Spleen (tissue), 11 donors: Measurements from ENCODE around the gene CD320. TPM values are rescaled to one million over a fixed set of nuclear protein-coding genes. Genes with fewer than 3 reads are reported as not detected.

Source experiments
- DNase-seq: peaks from one replicate; pipeline ENCODE4 v3.0.0-alpha.2; 2020
- H3K27ac ChIP-seq, 8 donors: fragments of 200-600 bp; sonication (generic) in 7 of 8; 1 replicate in 4 of 8; 2 replicates in 4 of 8; pipeline versions ENCODE4 v1.5.0 to v1.8.0; 2016 to 2021; ENCODE audit warnings: inconsistent platforms in 4 of 8, mild to moderate bottlenecking in 4 of 8, moderate library complexity in 1 of 8
- H3K27me3 ChIP-seq, 7 donors: fragments of 200-600 bp; sonication (generic) in 6 of 7; replicated peaks in 1 of 7; 1 replicate in 4 of 7; 2 replicates in 3 of 7; pipeline versions ENCODE4 v1.5.0 to v1.8.0; 2016 to 2021; ENCODE audit warnings: inconsistent platforms in 3 of 7, mild to moderate bottlenecking in 1 of 7
- H3K36me3 ChIP-seq, 6 donors: fragments of 200-600 bp; sonication (generic) in 5 of 6; 1 replicate in 4 of 6; 2 replicates in 2 of 6; pipeline versions ENCODE4 v1.5.0 to v1.8.0; 2016 to 2021; ENCODE audit warnings: inconsistent platforms in 2 of 6
- H3K4me1 ChIP-seq, 6 donors: fragments of 200-600 bp; sonication (generic) in 5 of 6; 1 replicate in 3 of 6; 2 replicates in 3 of 6; pipeline versions ENCODE4 v1.5.0 to v1.8.0; 2016 to 2021; ENCODE audit warnings: inconsistent platforms in 3 of 6
- H3K4me3 ChIP-seq, 8 donors: fragments of 200-600 bp; sonication (generic) in 7 of 8; 1 replicate in 4 of 8; 2 replicates in 4 of 8; pipeline versions ENCODE4 v1.5.0 to v1.8.0; 2016 to 2021; ENCODE audit warnings: inconsistent platforms in 4 of 8, mild to moderate bottlenecking in 4 of 8, moderate library complexity in 2 of 8
- H3K9me3 ChIP-seq, 8 donors: fragments of 200-600 bp; sonication (generic) in 7 of 8; 1 replicate in 4 of 8; 2 replicates in 4 of 8; pipeline versions ENCODE4 v1.5.0 to v1.8.0; 2016 to 2021; ENCODE audit warnings: inconsistent platforms in 4 of 8
- CTCF ChIP-seq, 11 experiments: fragments of 200-600 bp in 7 of 11; fragments of 450-650 bp in 4 of 11; sonication (generic) in 4 of 11; IDR thresholded peaks in 8 of 11; conservative IDR thresholded peaks in 3 of 11; 1 replicate in 7 of 11; 2 replicates in 4 of 11; pipeline versions ENCODE4 v1.4.0 to v1.8.0; 2016 to 2021; ENCODE audit warnings: antibody characterized with exemption in 11 of 11, inconsistent platforms in 4 of 11, mild to moderate bottlenecking in 1 of 11
- POLR2A ChIP-seq, 3 donors: fragments of 450-650 bp; IDR thresholded peaks; one replicate each; pipeline ENCODE4 v1.5.1; 2017; ENCODE audit warnings: antibody characterized with exemption in 3 of 3, mild to moderate bottlenecking in 1 of 3
- POLR2AphosphoS5 ChIP-seq, 3 donors: sonication (generic); formaldehyde crosslinking; IDR thresholded peaks; one replicate each; pipeline ENCODE4 v1.5.1; 2017; ENCODE audit warnings: antibody characterized with exemption in 3 of 3
- WGBS, 5 donors: extraction: QIAGEN DNeasy Blood & Tissue Kit in 3 of 5; methylation state at CpG; one replicate each; pipeline versions ENCODE4 v1.1.5 to v1.1.7; 2013 to 2018; 5-methylcytosine and 5-hydroxymethylcytosine counted together
- intact Hi-C: fragments of 100-400 bp; cut with DNase I; formaldehyde crosslinking; loops from one replicate; pipeline ENCODE4 v1.15.0; 2023; ENCODE audit warnings: low total_unique reads
- polyA plus RNA-seq, 3 donors: library from polyadenylated mRNA; stranded (reverse); fragments of 200-250 nt; gene quantifications; one replicate each; pipeline ENCODE4 v1.2.1, GENCODE V29; 2013
- total RNA-seq, 7 donors: library from RNA; depleted of rRNA in 3 of 7; stranded (reverse); fragments of >200 nt in 3 of 7; fragmentation: NEBNext Ultra II Directional in 4 of 7; extraction: Animal tissue kit (Norgen Biotek cat#: 25700) in 4 of 7; gene quantifications; one replicate each; pipeline versions ENCODE4 v1.1.0 to v1.2.1, GENCODE V29; 2016 to 2021
- donor health status: healthy with polysubstance abuse.
- donor health status: DM: no; HTN: no; CAD: no; lungs with moderate emphysema.
- donor health status: DM: no; HTN: no; CAD: no.
- donor health status: Bipolar disorder and iron deficiency.
- donor health status: healthy.
- donor health status: DM: no; HTN: no; CAD: no.
- donor health status: DM: yes; HTN: yes; CAD: no.

The CD320 gene
- total and polyA plus RNA-seq, 10 donors, result 26.6 to 131 (median 43.2) TPM

- peaks cover 0 to 72% (median 29%) of the 10 kb centered on the region in 6 donors for H3K36me3 ChIP-seq
- peak; percentile 95 for DNase-seq
- H3K9me3 ChIP-seq, result no peaks in the 10 kb centered on the region
- intact Hi-C loops, result loop anchor here (2.0 to 5.0 kb wide), 2 partner anchors 94 to 306 kb away; no protein-coding TSS in a partner anchor
- H3K4me1 ChIP-seq, result peaks cover 0 to 13% (median 6%) of the 10 kb centered on the region in 6 donors
- 28 to 38% (median 34%) methylated on average over 10 to 13 of the region's 13 CpGs for WGBS, 5 donors
- H3K27ac ChIP-seq, result no peak overlapping the region
- H3K4me3 ChIP-seq, result no peak overlapping the region
- no peak for TF ChIP-seq POLR2A (IDR thresholded peaks at IDR 0.05)
- peak; percentile 36 to 57 (median 56) for TF ChIP-seq POLR2AphosphoS5 (IDR thresholded peaks at IDR 0.05)
- TF ChIP-seq CTCF (IDR thresholded peaks at IDR 0.05 in 8 of 11, conservative IDR thresholded peaks at IDR 0.05 in 3 of 11), result peak; percentile 92 to 97 (median 95)
- no peaks in the 10 kb centered on the region for H3K27me3 ChIP-seq
Measured at GRCh38 chr19:8252922-8253589, 55.1 kb downstream of the CD320 start.

Other genes starting within 250 kb of the CD320 start
- not detected for gene FBN3, start 158.8 kb downstream of the CD320 start, total RNA-seq
- under 1 TPM in 1 of 3 donors, not detected in 2; 0.02 TPM for gene FBN3, start 158.8 kb downstream of the CD320 start, polyA plus RNA-seq
- 10 to 100 TPM; 27.7 to 46.3 (median 40.7) TPM for gene CERS4, start 99.0 kb downstream of the CD320 start, total RNA-seq
- gene CERS4, start 99.0 kb downstream of the CD320 start, polyA plus RNA-seq, result 10 to 100 TPM; 43.2 to 49.2 (median 44.1) TPM
- gene NDUFA7, start 13.0 kb upstream of the CD320 start, total RNA-seq, result 10 to 100 TPM; 14.6 to 43.2 (median 28.0) TPM
- 100 to 1,000 TPM in 1 of 3 donors, 10 to 100 TPM in 2; 95.1 to 131 (median 99.6) TPM for gene NDUFA7, start 13.0 kb upstream of the CD320 start, polyA plus RNA-seq
- 1,000 to 10,000 TPM in 4 of 7 donors, 100 to 1,000 TPM in 3; 356 to 1,972 (median 1,411) TPM for gene RPS28, start 13.1 kb upstream of the CD320 start, total RNA-seq
- gene RPS28, start 13.1 kb upstream of the CD320 start, polyA plus RNA-seq, result 1,000 to 10,000 TPM; 1,207 to 2,442 (median 2,131) TPM
- gene KANK3, start 34.9 kb upstream of the CD320 start, total RNA-seq, result 10 to 100 TPM; 42.2 to 84.6 (median 54.6) TPM
- 10 to 100 TPM; 14.0 to 66.7 (median 50.3) TPM for gene KANK3, start 34.9 kb upstream of the CD320 start, polyA plus RNA-seq
- gene ANGPTL4, start 55.8 kb upstream of the CD320 start, total RNA-seq, result 10 to 100 TPM in 4 of 7 donors, 1 to 10 TPM in 3; 1.8 to 28.3 (median 11.8) TPM
- gene ANGPTL4, start 55.8 kb upstream of the CD320 start, polyA plus RNA-seq, result 1 to 10 TPM; 7.4 to 8.5 (median 7.8) TPM
- 100 to 1,000 TPM in 4 of 7 donors, 10 to 100 TPM in 3; 60.2 to 114 (median 100) TPM for gene RAB11B, start 82.0 kb upstream of the CD320 start, total RNA-seq
- gene RAB11B, start 82.0 kb upstream of the CD320 start, polyA plus RNA-seq, result 100 to 1,000 TPM in 1 of 3 donors, 10 to 100 TPM in 2; 42.0 to 101 (median 42.5) TPM
- 100 to 1,000 TPM in 3 of 7 donors, 10 to 100 TPM in 4; 52.1 to 212 (median 81.1) TPM for gene MARCHF2, start 104.9 kb upstream of the CD320 start, total RNA-seq
- 10 to 100 TPM; 33.4 to 42.8 (median 36.2) TPM for gene MARCHF2, start 104.9 kb upstream of the CD320 start, polyA plus RNA-seq
- gene HNRNPM, start 136.6 kb upstream of the CD320 start, total RNA-seq, result 100 to 1,000 TPM; 105 to 229 (median 147) TPM
- gene HNRNPM, start 136.6 kb upstream of the CD320 start, polyA plus RNA-seq, result 100 to 1,000 TPM in 1 of 3 donors, 10 to 100 TPM in 2; 77.1 to 153 (median 79.9) TPM
- 10 to 100 TPM in 6 of 7 donors, 1 to 10 TPM in 1; 7.1 to 36.5 (median 15.1) TPM for gene PRAM1, start 194.3 kb upstream of the CD320 start, total RNA-seq
- gene PRAM1, start 194.3 kb upstream of the CD320 start, polyA plus RNA-seq, result 10 to 100 TPM in 2 of 3 donors, 1 to 10 TPM in 1; 2.4 to 23.0 (median 22.0) TPM
- 10 to 100 TPM; 12.0 to 31.0 (median 26.6) TPM for gene ZNF414, start 205.8 kb upstream of the CD320 start, total RNA-seq
- 10 to 100 TPM; 12.7 to 31.7 (median 15.8) TPM for gene ZNF414, start 205.8 kb upstream of the CD320 start, polyA plus RNA-seq